ENCODE results near the gene LOXHD1. TPM values are rescaled to one million over a fixed set of nuclear protein-coding genes. Genes with fewer than 3 reads are reported as not detected.

Gene LOXHD1
- total RNA-seq, 3 donors from 2014 or later = 0.59 to 1.6 (median 0.80) TPM

DNA sequence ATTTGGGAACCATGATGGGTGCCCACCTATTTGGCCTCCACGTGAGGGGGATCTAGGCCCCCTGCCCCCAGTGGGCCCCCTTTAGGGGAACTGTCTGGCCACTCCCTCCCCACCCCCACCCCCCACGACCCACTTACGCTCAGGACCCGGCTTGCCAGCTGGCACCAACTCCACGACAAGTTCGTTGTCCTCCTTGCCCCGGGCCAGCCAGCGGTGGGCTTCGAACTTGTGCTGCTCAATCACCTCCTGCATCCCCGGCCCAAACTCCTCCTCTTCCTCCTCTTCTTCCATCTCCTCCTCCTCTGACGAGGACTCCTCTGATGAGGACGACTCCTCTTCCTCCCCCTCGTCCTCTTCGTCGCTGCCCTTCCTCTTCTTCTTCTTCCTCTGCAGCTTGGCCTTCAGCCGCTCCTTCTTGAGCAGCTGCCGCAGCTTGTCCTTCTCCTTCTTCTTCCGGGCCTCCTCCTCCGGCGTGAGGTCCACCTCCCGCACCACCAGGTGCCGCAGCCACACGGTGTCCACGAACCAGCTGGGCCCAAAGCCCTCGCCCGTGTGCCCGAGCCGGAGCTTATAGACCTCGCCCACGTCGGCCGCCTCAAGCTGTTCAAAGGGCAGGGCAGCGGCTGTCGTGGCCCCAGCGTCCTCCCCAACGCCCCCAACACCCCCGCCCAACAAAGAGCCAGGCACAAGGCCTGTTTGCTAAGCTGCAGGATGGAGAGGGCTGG is 96.9 kb downstream of the LOXHD1 start:
- TF ChIP-seq POLR2A (IDR thresholded peaks at IDR 0.05) = no peak
- Histone ChIP-seq H3K27me3 (no peaks in the 10 kb centered on the region), H3K4me1 (no peaks in the 10 kb centered on the region), H3K36me3 (no peaks in the 10 kb centered on the region), H3K4me3 (no peak overlapping the region), H3K27ac (no peak overlapping the region), H3K9me3 (no peaks in the 10 kb centered on the region)
- DNase-seq (ENCODE audit: low spot score in 2 of 2) = no peak
- intact Hi-C loops (cut with DNase I; ENCODE audit: low total_unique reads) = no loop called here

DNA sequence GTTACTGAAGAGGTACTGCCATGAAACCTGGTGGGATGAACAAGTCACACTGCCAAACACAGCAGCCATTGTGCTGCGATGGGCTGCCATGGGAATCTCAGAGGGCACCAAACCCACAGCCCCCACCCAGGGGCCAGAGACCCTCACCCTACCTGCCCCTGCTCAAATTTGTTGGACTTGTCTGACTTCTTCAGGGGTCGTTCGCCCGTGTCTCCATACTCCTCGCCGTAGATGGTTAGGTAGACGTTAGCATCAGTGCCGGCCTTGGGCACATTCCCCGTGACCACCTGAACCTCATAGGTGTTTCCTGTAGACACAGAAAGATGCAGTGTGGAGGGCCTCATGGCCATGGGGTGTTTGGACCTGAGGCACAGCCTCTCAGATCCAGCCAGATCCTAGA is 97.7 kb downstream of the LOXHD1 start:
- no peak for TF ChIP-seq POLR2A (IDR thresholded peaks at IDR 0.05)
- intact Hi-C loops (cut with DNase I; ENCODE audit: low total_unique reads) = no loop called here
- DNase-seq (ENCODE audit: low spot score in 2 of 2) = no peak

DNA sequence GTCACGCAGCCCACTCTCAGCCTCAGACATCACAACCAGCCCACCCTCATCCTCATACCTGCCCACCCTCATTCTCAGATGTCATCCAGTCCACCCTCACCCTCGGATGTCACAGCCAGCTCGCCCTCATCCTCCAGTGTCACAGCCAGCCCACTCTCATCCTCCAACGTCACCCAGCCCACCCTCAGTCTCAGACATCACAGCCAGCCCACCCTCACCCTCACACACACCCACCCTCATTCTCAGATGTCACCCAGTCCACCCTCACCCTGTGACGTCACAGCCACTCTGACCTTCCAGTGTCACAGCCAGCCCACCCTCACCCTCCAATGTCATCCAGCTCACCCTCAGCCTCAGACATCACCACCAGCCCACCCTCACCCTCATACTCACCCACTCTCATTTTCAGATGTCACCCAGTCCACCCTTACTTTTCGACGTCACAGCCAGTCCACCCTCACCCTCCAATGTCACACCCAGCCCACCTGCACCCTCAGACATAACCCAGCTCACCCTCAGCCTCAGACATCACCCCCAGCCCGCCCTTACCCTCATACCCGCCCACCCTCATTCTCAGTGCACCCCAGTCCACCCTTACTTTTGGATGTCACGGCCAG is 100.3 kb downstream of the LOXHD1 start:
- DNase-seq (ENCODE audit: low spot score in 2 of 2) = no peak
- TF ChIP-seq POLR2AphosphoS5 (IDR thresholded peaks at IDR 0.05) (no peak), POLR2A (IDR thresholded peaks at IDR 0.05) (no peak)
- TF ChIP-seq, protein P1, sequence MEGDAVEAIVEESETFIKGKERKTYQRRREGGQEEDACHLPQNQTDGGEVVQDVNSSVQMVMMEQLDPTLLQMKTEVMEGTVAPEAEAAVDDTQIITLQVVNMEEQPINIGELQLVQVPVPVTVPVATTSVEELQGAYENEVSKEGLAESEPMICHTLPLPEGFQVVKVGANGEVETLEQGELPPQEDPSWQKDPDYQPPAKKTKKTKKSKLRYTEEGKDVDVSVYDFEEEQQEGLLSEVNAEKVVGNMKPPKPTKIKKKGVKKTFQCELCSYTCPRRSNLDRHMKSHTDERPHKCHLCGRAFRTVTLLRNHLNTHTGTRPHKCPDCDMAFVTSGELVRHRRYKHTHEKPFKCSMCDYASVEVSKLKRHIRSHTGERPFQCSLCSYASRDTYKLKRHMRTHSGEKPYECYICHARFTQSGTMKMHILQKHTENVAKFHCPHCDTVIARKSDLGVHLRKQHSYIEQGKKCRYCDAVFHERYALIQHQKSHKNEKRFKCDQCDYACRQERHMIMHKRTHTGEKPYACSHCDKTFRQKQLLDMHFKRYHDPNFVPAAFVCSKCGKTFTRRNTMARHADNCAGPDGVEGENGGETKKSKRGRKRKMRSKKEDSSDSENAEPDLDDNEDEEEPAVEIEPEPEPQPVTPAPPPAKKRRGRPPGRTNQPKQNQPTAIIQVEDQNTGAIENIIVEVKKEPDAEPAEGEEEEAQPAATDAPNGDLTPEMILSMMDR (IDR thresholded peaks at IDR 0.05) = no peak
- H3K27ac ChIP-seq = no peak overlapping the region
- H3K27me3 ChIP-seq = no peaks in the 10 kb centered on the region
- H3K4me1 ChIP-seq = no peaks in the 10 kb centered on the region
- no peak overlapping the region for H3K4me3 ChIP-seq
- intact Hi-C loops (cut with DNase I; ENCODE audit: low total_unique reads) = no loop called here
- no peaks in the 10 kb centered on the region for H3K36me3 ChIP-seq
- no peaks in the 10 kb centered on the region for H3K9me3 ChIP-seq

More for the DNA sequence above, 97.7 kb downstream of the LOXHD1 start:
- Histone ChIP-seq H3K4me3 (no peak overlapping the region), H3K4me1 (no peaks in the 10 kb centered on the region), H3K9me3 (no peaks in the 10 kb centered on the region), H3K36me3 (no peaks in the 10 kb centered on the region), H3K27ac (no peak overlapping the region), H3K27me3 (no peaks in the 10 kb centered on the region)

DNA sequence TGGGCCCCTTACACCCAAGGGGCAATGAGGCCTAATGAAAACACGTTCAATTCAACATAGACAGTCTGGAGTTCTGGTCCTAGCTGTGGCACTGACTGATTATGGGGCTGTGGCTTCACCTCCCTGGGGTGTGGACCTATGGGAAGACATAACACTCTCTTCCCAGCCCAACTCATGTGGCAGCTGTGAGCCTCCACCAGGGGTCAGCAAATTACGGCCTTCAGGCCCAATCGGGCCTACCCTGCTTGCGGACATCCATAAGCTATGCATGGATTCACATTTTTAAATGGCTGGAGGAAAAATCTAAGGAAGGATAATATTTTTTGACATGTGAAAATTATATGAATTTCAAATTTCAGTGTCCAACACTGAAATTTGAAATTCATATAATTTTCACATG is 101.3 kb downstream of the LOXHD1 start:
- Histone ChIP-seq H3K4me1 (no peaks in the 10 kb centered on the region), H3K4me3 (no peak overlapping the region), H3K27ac (no peak overlapping the region), H3K36me3 (no peaks in the 10 kb centered on the region), H3K27me3 (no peaks in the 10 kb centered on the region), H3K9me3 (no peaks in the 10 kb centered on the region)
- TF ChIP-seq, protein P1 (IDR thresholded peaks at IDR 0.05) = no peak
- TF ChIP-seq POLR2A (IDR thresholded peaks at IDR 0.05) = no peak
- TF ChIP-seq POLR2AphosphoS5 (IDR thresholded peaks at IDR 0.05) = no peak
- no peak for DNase-seq (ENCODE audit: low spot score in 2 of 2)
- intact Hi-C loops (cut with DNase I; ENCODE audit: low total_unique reads) = no loop called here

DNA sequence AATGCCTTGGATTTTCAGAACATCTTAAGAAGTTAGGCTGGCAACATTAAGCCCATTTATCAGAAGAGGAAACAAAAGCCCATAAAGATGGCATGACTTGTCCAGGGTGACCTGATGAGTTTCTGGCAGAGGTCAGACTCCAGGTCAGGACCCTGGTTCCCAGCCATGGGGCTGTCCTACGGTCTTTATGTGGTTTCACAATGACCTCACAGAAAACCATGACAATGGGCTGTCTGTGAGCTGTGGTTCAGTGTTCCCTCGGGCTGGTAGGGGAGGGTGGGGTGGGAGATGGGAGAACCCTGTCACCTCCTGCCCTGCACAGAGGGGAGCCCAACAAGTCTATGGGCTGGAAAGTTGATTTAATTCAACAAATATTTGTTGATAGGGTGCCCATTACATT is 101.8 kb downstream of the LOXHD1 start:
- Histone ChIP-seq H3K27me3 (no peaks in the 10 kb centered on the region), H3K27ac (no peak overlapping the region), H3K4me1 (no peaks in the 10 kb centered on the region), H3K9me3 (no peaks in the 10 kb centered on the region), H3K4me3 (no peak overlapping the region), H3K36me3 (no peaks in the 10 kb centered on the region)
- DNase-seq (ENCODE audit: low spot score in 2 of 2) = no peak
- intact Hi-C loops (cut with DNase I; ENCODE audit: low total_unique reads) = no loop called here
- TF ChIP-seq POLR2AphosphoS5 (IDR thresholded peaks at IDR 0.05) (no peak), POLR2A (IDR thresholded peaks at IDR 0.05) (no peak)
- TF ChIP-seq, protein P1 (IDR thresholded peaks at IDR 0.05) = no peak

DNA sequence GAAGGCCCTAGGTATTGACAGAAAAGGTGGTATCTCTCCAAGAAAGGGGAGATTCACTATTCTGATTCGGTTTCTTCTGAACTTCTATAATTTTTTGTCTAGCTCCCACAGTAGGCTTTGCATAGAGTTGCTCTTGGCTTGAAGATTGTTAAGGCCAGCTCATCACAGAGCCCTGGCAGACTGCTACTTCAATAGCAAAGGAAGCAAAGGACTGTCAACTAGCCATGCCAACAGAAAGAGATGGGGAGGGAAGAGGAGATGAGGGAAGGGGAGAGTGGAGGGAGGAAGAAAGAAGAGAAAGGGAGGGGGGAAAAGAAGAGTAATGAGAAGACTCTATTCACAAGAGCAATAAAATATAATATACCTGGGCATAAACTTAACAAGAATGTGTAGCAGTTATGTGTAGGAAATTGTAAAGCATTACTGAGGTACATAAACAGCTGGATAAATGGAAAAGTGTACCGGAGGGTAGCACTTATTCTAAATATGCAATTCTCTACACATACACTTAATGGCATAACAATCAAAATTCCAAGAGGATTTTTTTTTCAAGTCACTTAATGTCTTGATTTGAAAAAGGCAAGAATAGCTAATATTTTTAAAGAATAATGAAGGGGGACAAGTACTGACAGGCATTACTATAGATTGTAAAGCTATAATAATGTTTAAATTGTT is 102.5 kb downstream of the LOXHD1 start:
- no peak overlapping the region for H3K4me3 ChIP-seq
- H3K4me1 ChIP-seq = no peaks in the 10 kb centered on the region
- DNase-seq (ENCODE audit: low spot score in 2 of 2) = no peak
- TF ChIP-seq, protein P1 (IDR thresholded peaks at IDR 0.05) = no peak
- intact Hi-C loops (cut with DNase I; ENCODE audit: low total_unique reads) = no loop called here
- H3K36me3 ChIP-seq = no peaks in the 10 kb centered on the region
- no peaks in the 10 kb centered on the region for H3K9me3 ChIP-seq
- no peak overlapping the region for H3K27ac ChIP-seq
- no peaks in the 10 kb centered on the region for H3K27me3 ChIP-seq
